NOMO-1 treated with dmso at 0.1 percent for 144 hours (cell line): ENCODE results near the gene RAB12.
"Not testable (repeated sequence)": the region's sequence is repeated elsewhere in the genome, so short reads cannot be mapped to it uniquely, and the experiment has no call there.

Experiments used
- DNase-seq: peaks from one replicate; lab custom pipeline; 2025; ENCODE audit not compliant: unreplicated experiment; lab: John Stamatoyannopoulos, UW

The RAB12 gene

DNA sequence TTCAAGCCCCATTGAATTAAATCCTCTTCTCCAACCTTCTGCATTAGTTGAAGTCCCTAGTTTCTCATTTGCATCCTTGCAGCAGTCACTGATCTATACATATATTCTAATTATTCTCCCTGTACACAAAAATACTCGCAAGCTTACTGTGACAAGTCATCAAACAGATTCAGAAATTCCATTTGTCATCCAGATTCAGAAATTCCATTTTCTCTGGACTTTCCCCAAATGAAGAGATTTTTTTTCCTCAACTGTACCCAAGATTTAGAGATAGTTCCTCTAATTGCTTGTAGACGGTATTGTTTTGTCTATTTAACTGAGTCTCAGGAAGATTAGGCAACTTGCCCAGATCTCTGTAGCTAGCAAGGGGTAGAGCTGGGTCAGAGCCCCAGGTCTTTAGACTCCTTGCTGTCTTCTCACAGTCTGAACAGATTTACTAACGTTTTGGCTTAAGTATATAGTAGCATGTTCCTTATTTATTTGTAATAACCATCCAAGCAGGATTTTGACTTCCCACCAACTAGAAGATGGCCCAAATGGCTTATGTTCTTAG is 34.2 kb downstream of the RAB12 start:
- DNase-seq: no peak

DNA sequence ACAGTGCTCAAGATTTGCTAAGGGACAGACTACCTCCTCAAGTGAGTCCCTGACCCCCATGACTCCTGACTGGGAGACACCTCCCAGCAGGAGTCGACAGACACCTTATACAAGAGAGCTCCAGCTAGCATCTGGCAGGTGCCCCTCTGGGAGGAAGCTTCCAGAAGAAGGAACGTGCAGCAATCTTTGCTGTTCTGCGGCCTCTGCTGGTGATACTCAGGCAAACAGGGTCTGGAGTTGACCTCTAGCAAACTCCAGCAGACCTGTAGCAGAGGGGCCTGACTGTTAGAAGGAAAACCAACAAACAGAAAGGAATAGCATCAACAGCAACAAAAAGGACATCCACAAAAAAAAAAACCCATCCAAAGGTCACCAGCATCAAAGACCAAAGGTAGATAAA is 38.1 kb downstream of the RAB12 start:
- not testable (repeated sequence) for DNase-seq

DNA sequence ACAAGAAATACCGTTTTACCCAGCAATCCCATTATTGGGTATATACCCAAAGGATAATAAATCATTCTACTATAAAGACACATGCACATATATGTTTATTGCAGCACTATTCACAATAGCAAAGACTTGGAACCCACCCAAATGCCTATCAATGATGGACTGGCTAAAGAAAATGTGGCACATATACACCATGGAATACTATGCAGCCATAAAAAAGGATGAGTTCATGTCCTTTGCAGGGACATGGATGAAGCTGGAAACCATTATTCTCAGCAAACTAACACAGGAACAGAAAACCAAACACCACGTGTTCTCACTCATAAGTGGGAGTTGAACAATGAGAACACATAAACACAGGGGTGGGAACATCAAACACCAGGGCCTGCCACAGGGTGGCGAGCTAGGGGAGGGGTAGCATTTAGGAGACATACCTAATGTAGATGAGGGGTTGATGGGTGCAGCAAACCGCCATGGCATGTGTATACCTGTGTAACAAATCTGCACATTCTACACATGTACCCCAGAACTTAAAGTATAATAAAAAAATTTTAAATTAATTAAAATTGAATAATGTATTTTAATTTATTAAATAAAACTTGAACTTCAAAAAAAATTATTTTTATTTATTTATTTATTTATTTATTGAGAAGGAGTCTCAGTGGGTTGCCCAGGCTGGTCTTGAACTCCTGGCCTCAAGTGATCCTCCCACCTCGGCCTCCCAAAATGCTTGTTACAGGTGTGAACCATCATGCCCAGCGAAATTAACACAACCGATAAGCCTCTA is 42.4 kb downstream of the RAB12 start:
- DNase-seq: not testable (repeated sequence)

DNA sequence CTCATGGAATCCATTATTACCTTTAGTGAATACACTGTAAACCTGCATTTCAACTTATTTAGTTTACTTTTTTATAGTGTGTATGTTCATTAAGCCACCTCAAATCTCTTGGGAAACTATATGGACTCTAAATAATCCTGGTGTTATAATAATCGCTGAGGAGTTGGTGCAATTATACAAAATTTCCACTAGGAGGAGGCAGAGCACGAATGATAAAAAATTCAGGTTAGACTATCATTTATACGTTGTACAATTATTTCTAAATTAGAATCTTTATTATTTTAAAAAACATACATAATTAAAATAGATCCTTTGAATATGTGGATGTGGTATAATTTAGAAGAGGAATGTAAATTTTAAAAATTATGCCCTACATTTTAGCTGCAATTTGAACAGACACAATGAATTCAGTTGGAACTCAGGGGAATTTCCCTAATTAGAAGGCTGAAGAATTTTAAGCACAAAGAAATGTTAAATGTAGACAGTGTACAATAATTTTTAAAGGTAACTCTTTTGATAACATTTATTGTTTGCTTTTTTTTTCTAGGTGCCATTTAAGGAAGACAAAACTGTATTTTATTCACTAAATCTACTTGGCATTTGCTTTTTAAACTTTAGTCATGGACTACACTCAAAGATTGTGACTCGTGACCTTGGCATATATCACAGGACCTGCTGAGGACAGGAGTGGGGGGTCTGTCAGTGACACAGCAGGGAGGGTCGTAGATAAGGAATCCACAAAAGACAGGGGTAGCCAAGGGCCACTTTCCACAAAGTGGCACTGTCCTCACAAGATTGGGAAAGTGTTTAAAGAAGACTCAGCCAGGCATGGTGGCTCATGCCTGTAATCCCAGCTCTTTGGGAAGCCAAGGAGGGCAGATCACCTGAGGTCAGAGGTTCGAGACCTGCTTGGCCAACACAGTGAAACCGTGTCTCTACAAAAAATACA is 45.5 kb downstream of the RAB12 start:
- DNase-seq: no peak

DNA sequence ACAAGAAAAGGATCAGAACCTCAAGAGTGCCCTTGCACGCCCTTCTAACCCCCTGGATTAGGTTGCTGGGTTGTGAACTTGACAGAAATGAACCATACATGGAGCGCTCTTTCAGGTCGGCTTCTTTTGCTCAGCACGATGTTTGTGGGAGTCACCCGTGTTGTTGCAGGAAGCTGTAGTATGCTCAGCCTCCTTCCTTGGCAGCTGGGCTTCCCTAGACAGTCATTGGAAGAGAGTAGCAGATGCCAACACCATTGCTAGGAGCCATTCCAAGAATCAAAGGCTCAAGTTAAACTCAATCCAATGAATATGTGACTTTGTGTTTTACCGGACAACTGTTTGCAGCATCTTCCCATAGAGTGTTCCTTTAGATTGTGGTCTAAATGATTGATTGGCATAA is 47.0 kb downstream of the RAB12 start:
- no peak for DNase-seq

DNA sequence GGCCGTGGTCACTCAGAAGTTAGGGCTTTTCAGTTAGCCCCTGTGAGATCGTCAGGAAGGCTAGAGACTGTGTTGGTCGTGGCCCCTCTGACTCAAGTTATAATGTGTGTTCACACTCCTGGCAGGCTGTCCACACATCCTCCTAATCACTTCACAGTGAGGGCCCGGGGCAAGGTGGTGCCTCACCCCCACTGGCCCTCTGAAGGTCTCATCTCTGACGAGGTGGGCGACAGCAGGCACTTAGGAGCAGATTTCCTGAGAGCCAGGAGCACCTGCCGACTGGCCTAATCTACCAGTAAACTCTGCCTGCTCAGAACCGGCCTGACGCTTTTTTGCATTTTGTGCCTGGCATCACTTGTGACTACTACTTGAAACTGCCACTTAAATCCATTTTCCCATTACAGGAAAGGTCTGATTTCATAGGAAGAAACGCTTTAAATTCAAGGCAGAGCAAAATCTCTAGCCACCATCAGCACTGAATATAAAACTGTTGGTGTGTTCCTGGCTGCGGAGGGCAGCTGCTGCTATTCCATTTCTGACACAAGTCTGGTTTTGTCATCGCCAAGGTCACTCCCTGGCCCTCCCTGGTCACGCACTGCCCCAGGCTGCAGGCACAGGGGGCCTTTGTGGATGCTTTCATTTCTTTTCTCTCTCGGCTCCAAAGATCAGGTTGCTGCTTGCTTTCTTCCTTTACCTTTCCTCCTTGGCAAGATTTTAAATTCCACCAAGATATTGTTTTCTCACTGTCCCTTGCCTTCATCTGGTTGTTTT is 48.0 kb downstream of the RAB12 start:
- DNase-seq: no peak

DNA sequence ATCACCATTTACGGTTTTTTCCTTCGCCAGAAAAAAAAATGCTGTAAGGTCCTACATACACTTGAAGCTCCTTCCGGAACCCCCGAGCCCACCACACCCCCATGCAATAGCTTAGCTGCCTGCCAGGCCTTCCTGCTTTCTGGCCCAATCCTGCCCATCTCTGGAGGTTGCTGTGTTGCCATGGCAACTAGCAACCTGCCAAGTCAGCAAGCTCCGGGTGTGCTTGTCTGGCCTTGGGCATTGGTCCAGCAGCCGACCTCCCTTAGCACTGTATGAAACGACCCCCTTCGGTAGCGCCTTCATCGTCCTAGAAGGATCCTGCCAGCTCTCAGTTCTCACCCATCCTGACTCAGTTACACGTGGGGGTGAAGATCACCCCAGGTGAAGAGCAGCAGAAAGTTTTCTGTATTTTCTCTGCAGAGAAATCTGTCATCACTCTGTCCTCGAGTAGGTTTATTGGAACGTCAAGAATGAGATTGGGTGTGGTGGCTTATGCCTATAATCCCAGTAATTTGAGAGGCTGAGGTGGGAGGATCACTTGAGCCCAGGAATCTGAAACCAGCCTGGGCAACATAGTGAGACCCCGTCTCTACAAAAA is 48.7 kb downstream of the RAB12 start:
- DNase-seq: no peak

DNA sequence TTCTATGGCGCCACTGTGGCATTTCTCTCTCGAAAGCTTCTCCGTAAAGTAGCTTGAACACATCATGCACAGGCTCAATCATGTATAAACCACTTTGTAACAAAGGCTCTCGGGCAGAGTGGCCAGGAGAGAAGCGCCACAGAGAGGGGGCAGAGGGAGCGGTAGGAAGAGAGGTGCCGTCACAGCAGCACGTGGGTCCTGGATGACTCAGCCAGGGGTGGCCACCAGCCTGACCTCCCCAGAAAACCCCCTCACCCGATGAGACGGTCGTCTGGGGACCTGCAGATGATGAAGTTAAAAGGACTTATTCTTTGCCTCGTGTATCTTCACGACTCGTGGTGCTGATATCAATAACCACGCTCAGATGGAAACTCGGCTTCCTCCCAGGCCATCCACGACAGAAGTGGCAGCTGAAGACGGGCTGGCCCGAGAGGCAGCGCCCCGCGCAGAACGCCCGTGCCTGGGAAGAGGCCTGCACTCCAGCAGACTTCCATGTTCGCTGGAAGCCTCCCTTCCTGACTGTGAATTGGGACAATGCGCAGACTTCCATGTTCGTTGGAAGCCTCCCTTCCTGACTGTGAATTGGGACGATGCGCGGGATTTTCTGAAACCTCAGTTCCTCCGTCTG is 49.7 kb downstream of the RAB12 start:
- no peak for DNase-seq

DNA sequence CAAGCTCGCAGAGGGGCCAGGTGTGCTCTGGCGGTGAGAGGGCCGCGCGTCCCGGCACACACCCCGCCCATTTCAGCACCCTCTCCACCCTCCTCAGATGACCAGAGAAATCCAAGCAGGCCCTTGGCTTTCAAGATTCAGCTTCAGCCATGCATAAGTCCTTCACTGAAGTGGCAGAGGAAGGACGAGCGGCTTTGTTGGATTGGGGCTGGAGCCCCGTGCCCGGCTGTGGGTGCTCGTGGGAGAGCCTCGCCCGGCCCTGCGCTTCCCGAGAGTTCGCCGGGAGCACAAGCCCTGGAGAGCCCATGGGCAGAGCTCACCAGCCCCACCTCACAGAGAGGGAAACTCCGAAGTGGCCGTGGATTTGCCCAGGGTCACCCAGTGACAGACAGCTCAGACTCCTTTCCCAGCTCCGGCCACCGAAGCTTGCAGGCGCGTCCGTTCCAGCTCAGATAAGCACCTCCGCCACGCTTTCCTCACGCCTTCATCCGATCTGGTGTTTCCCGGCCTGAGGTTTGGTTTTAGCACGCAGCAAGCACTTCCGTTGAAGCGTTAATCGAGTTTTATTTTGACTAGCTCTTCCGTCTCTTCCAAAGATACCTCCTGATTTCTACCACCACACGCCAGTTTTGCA is 50.5 kb downstream of the RAB12 start:
- DNase-seq: no peak

DNA sequence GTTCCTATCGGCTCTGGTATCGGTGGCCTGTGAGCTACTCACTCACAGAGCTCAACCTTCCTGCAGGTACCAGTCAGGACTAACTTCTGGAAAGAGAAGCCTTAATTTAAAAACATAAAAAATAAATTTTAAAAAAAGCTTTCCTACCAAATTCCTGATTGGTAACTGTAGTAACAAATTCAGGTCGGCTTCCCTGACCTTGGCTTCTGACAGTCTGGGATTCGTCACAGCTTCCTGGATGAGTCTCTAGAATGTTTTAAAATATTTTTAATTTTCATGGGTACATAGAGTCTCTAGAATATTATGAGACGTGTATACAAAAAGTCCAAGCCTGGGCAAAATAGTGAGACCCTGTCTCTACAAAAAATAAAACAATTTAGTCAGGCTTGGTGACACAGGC is 51.1 kb downstream of the RAB12 start:
- no peak for DNase-seq

DNA sequence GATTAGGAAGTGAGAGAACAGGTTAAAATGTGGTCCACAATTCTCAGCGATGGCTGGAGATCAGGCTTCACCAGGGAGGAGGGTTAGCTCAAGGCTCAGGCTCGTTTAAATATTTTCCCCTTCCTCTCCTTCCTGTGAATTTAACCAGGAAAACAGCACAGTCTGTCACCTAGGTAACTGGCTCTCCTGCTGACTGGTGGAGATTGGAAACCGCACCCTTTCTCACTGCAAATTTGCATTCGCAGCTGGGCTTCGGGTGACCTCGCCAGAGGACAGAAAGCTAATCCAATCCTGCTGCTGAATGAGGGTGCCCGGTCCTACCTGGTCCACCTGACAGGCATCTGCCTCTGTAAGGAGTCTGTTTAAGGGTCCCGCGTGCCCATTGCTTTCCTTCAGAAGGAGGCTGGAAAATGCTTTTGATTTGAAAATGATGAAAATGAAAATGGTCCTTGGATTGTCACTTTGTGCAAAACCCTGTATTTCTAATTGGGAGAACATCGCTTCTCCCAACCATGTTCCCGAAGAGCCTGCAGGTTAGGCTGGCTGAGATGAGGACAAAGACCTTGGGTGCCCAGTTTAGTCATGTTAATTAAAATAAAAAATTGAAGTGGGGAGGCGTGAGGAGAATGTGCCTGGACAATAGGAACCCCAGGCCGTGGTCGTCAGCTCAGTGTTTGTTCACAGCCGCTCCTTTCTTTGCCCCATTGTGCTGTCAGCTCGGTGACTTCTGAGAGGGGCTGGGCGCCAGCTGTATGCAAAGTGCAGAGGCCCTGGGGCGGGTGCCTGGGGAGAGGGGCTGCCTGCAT is 52.7 kb downstream of the RAB12 start:
- no peak for DNase-seq

DNA sequence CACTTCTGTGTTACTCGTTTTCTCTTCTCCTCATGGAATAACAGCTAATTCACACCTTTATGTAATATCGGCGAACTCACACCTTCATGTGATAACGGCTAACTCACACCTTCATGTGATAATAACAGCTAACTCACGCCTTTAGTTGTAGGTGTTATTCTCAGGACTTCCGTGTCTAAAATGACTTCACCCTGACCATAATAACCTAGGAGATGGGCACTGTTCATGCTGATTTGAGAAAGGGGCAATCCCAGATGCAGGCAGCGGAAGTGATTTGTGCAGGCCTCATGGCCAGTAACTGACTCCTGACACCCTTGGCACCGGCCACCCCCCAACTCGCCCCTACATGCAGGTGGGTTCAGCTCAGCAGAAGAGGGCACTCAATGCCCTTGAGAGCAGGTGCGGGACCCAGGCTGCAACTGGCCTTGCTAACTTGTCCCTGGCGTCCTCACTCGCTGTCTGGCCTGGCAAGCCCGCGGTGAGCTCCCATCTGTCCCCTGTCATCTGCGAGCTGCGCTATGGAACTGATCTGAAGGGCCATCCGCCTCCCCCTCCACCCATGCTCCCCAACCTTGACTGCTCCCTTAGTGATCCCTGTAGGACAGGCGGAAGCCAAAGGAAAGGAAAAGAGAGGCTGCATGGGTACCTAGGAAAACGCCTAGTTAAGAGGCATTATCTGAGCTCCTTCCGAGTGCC is 53.5 kb downstream of the RAB12 start:
- DNase-seq: no peak

DNA sequence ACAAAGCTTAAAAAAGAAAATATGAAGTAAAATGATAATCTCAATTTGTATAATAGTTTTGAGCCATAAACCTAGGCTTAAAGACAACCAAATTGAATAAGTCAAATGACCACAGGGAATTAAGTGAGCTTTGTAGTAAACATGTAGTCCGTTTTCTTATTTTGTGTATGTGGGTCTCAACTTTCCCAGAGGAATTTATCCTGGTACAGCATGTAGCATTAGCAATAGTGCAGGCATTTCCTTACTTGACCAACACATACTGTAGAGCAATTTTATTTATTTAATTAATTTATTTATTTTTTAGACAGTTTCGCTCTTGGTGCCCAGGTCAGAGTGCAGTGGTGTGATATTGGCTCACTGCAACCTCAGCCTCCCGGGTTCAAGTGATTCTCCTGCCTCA is 58.6 kb downstream of the RAB12 start:
- DNase-seq: no peak

DNA sequence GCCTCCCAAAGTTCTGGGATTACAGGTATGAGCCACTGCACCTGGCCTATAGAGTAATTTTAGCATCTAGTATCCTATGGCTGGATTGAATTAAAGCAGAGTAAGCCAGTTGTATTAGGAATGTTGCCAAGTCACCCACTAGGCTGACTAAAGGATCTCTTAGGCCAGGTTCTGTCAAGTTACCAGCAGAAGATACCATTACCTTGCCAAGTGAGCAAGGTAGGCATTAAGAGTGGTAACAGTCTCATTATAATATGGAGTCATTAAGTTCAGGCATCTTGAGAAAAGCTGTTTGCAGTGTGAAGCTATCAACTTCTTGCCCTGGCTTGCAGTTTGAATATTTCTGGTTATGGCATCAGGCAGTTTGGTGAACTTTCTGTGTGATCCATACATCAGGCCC is 59.1 kb downstream of the RAB12 start:
- no peak for DNase-seq

DNA sequence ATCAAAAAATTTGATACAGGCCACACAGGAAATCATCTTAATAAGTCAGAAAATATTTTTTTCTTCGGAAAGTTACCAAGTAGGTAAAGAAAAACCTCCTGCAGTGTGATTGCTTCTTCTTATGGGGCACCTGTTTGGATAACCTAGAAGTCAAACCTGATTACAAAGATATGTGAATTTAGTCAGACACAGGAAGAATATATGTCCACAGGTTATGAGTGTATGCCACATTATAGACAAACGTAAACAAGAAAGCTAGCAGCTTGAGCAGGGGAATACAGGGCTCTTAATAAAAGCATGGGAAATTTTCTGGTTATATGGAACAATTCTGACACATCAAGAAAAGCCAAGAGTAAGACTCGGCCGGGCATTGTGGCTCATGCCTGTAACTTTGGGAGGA is 60.3 kb downstream of the RAB12 start:
- no peak for DNase-seq

DNA sequence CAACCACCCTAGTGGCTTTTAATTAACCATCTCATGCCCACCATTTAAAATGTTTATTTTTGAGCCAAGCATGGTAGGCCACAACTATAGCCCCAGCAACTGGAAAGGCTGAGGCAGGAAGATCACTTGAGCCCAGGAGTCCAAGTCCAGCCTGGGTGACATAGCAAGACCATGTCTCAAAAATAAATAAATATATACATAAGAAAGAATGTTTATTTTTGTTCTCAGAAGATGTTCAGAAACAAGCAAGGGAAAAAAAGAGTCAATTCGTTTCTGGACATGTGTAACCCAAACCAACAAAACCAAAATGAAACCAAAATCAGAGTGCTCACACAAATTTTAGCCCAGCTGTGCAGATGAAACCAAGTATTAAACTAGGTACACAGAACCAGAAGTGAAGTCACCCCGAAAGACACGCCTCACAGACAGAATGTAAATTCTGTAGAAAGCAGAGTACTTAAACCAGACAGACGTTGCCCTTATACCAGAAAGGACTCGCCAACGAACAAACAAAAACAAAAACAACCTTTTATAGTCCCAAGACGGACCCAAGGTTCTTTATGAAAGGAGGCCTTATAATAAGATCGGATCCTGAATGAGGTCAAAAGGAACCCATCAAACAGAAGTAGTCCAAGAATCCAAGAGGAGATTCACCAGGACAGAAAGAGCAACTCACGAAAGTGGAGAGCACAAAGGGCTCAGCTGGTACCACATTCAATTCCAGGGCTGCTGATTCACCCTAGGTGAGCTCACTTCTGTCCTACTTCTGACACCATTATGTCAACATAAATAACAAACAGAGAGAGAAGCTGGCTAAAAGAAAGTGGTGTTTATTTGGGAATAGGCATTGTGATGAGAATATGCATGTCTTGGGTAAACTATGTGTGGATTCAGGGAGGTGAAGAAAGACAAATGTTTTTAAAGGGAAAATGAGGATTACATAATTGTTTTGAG is 64.3 kb downstream of the RAB12 start:
- no peak for DNase-seq

DNA sequence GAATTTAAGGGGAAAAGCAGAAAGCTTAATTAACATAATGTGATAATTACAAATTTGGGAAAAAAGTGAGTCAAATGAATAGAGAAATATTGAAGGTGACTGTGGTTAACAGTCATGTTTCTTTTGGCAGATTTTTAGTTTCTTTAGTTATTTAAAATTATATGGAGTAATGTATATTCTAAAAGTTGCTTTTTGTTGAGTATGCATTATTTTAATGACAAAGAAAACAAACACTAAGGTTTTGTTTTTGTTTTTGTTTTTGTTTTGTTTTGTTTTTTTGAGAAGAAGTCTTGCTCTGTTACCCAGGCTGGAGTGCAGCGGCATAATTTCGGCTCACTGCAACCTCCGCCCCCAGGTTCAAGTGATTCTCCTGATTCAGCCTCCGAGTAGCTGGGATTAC is 65.8 kb downstream of the RAB12 start:
- DNase-seq: no peak
